GM12878 (cell line): Measurements from ENCODE around the gene RFX3. TPM values are rescaled to one million over a fixed set of nuclear protein-coding genes. Genes with fewer than 3 reads are reported as not detected.

Experiments
- ATAC-seq: fragments of 200-7000 bp; cut with Tn5 transposase; 3 replicates; pipeline ENCODE4 v1.9.1; 2020; ENCODE audit warnings: mild to moderate bottlenecking, moderate library complexity
- BruUV-seq: library from RNA; stranded (reverse); fragments of 400-500 nt; replicated peaks from 2 replicates; lab custom pipeline; 2021; lab: Mats Ljungman, UMichigan
- CTCF ChIA-PET: fragments of 300-600 bp; sonication (Branson Sonifier 250); formaldehyde crosslinking; extraction: SDS; loops from one replicate; lab custom pipeline; 2021; ENCODE audit warnings: inconsistent platforms; lab: Yijun Ruan, JAX
- POLR2A ChIA-PET: fragments of 350-600 bp; formaldehyde crosslinking; extraction: SDS; loops from one replicate; lab custom pipeline; 2021; ENCODE audit warnings: inconsistent platforms; lab: Charles Lee
- RAD21 ChIA-PET: fragments of 300-600 bp; sonication (Branson Sonifier 250); formaldehyde crosslinking; loops from one replicate; lab custom pipeline; 2023; ENCODE audit warnings: antibody characterized with exemption; ENCODE audit not compliant: unreplicated experiment; lab: Charles Lee
- SMC1A ChIA-PET: fragments of 300-600 bp; sonication (Branson Sonifier 250); formaldehyde crosslinking; loops from one replicate; lab custom pipeline; 2023; ENCODE audit not compliant: unreplicated experiment, uncharacterized antibody; lab: Charles Lee
- DNase-seq: peaks from one replicate; pipeline ENCODE4 v3.0.0-alpha.2; 2011; ENCODE audit warnings: low read depth, low spot score
- FAIRE-seq: peaks from 3 replicates; lab custom pipeline; 2011; peaks lifted over from hg19 to GRCh38; lab: Jason Lieb, UNC
- H2AFZ ChIP-seq: 2 replicates; pipeline ENCODE4 v1.6.0; 2011; ENCODE audit warnings: low read depth, low read length, control low read depth; ENCODE audit not compliant: control insufficient read depth
- H3K27ac ChIP-seq: 2 replicates; pipeline ENCODE4 v1.5.1; 2011; ENCODE audit warnings: control low read depth; ENCODE audit not compliant: control insufficient read depth, insufficient read depth
- H3K27me3 ChIP-seq, 2 experiments: replicated peaks in 1 of 2; 2 replicates each; pipeline versions ENCODE4 v1.6.0 to v1.6.1; 2011; ENCODE audit warnings: low read length in 1 of 2; ENCODE audit not compliant: control insufficient read depth in 2 of 2, insufficient read depth in 2 of 2
- H3K36me3 ChIP-seq, 2 experiments: 2 replicates each; pipeline ENCODE4 v1.5.1; 2011; ENCODE audit warnings: low read length in 1 of 2; ENCODE audit not compliant: control insufficient read depth in 2 of 2, insufficient read depth in 2 of 2
- H3K4me1 ChIP-seq: 2 replicates; pipeline ENCODE4 v1.6.1; 2011; ENCODE audit warnings: mild to moderate bottlenecking, low read length, moderate library complexity, mixed read lengths; ENCODE audit not compliant: control insufficient read depth, insufficient read depth
- H3K4me2 ChIP-seq: 2 replicates; pipeline ENCODE4 v1.6.0; 2011; ENCODE audit warnings: control low read depth; ENCODE audit not compliant: control insufficient read depth, insufficient read depth
- H3K4me3 ChIP-seq: fragments of 200-600 bp; sonication (generic); 2 replicates; pipeline ENCODE4 v1.5.1; 2016
- H3K79me2 ChIP-seq: 2 replicates; pipeline ENCODE4 v1.6.0; 2011; ENCODE audit warnings: low read length; ENCODE audit not compliant: control insufficient read depth, insufficient read depth
- H3K9ac ChIP-seq: 2 replicates; pipeline ENCODE4 v1.8.0; 2011; ENCODE audit warnings: low read length, control low read depth, mixed read lengths; ENCODE audit not compliant: control insufficient read depth, insufficient read depth
- H3K9me3 ChIP-seq: replicated peaks from 3 replicates; pipeline ENCODE4 v1.5.1; 2011; ENCODE audit warnings: mild to moderate bottlenecking, low read length; ENCODE audit not compliant: control insufficient read depth, insufficient read depth
- H4K20me1 ChIP-seq: 2 replicates; pipeline ENCODE4 v1.6.0; 2011; ENCODE audit not compliant: control insufficient read depth, insufficient read depth
- BACH1 ChIP-seq: fragments of 450-650 bp; IDR thresholded peaks from 2 replicates; pipeline ENCODE4 v1.6.1; 2017; ENCODE audit warnings: mild to moderate bottlenecking, borderline replicate concordance
- BCL11A ChIP-seq: IDR thresholded peaks from 2 replicates; pipeline ENCODE4 v1.6.1; 2011; ENCODE audit warnings: low read depth, low read length
- HDGF ChIP-seq: fragments of 450-650 bp; IDR thresholded peaks from 2 replicates; pipeline ENCODE4 v1.6.1; 2016; ENCODE audit warnings: antibody characterized with exemption
- SMAD5 ChIP-seq: IDR thresholded peaks from 2 replicates; pipeline ENCODE4 v1.6.1; 2016; ENCODE audit warnings: antibody characterized with exemption, low read depth
- ZNF217 ChIP-seq: fragments of 450-650 bp; IDR thresholded peaks from 2 replicates; pipeline ENCODE4 v1.6.1; 2017; ENCODE audit warnings: antibody characterized with exemption, mild to moderate bottlenecking
- ZNF384 ChIP-seq: IDR thresholded peaks from 2 replicates; pipeline ENCODE4 v1.6.1; 2012; ENCODE audit warnings: low read depth, mild to moderate bottlenecking, low read length, improper control_type of control experiment, borderline replicate concordance
- WGBS: methylation state at CpG from one replicate; pipeline ENCODE4 v1.1.6; 2016; ENCODE audit warnings: low lambda C conversion rate; ENCODE audit not compliant: insufficient replicate concordance, insufficient coverage; ENCODE audit errors: missing lambda C conversion rate; 5-methylcytosine and 5-hydroxymethylcytosine counted together
- in situ Hi-C: fragments of 300-500 bp; cut with MboI; formaldehyde crosslinking; loops from 9 replicates; pipeline ENCODE4 v1.14.3; 2018; ENCODE audit warnings: mixed read lengths
- intact Hi-C: fragments of 100-400 bp; cut with micrococcal nuclease; formaldehyde crosslinking; loops from one replicate; pipeline ENCODE4 v1.14.2; 2022; ENCODE audit not compliant: unreplicated experiment
- polyA plus RNA-seq, 11 experiments: library from polyadenylated mRNA; depleted of rRNA in 4 of 11; unstranded in 6 of 11; stranded (reverse) in 5 of 11; fragments of >200 nt; fragmentation: Nextera tagmentation in 4 of 11; fragmentation: Illumina TruSeq in 1 of 11; extraction: Ambion mirVana in 4 of 11; extraction: Trizol in 1 of 11; gene quantifications; 1 replicate in 1 of 11; 2 replicates in 10 of 11; pipeline versions ENCODE4 v1.2.1 to v1.2.3, GENCODE V29; 2011 to 2016; ENCODE audit warnings: inconsistent platforms in 2 of 11, missing spikeins in 2 of 11, low read depth in 1 of 11
- total RNA-seq, 4 experiments: library from RNA; depleted of rRNA in 3 of 4; stranded (reverse); fragments of >200 nt in 3 of 4; fragmentation: Illumina TruSeq in 1 of 4; extraction: Trizol in 1 of 4; gene quantifications; 2 replicates each; pipeline versions ENCODE4 v1.2.1 to v1.2.3, GENCODE V29; 2013 to 2021
- TF ChIP-seq, protein P1 (sequence below): fragments of 450-650 bp; IDR thresholded peaks from 2 replicates; pipeline ENCODE4 v1.6.1; 2016; ENCODE audit warnings: mild to moderate bottlenecking
- TF ChIP-seq, protein P2 (sequence below): fragments of 450-650 bp; IDR thresholded peaks from 2 replicates; pipeline ENCODE4 v1.6.1; 2017; ENCODE audit warnings: antibody characterized with exemption, mild to moderate bottlenecking, moderate library complexity
- TF ChIP-seq, protein P3 (sequence below): IDR thresholded peaks from 2 replicates; pipeline ENCODE4 v1.6.1; 2012; ENCODE audit warnings: low read depth, low read length, improper control_type of control experiment

Gene RFX3
- total and polyA plus RNA-seq, 10 of the 15 experiments (the other 5 are each of a cell fraction or from before 2014, with no cell fraction given): 1.2 to 26.4 (median 6.7) TPM

DNA sequence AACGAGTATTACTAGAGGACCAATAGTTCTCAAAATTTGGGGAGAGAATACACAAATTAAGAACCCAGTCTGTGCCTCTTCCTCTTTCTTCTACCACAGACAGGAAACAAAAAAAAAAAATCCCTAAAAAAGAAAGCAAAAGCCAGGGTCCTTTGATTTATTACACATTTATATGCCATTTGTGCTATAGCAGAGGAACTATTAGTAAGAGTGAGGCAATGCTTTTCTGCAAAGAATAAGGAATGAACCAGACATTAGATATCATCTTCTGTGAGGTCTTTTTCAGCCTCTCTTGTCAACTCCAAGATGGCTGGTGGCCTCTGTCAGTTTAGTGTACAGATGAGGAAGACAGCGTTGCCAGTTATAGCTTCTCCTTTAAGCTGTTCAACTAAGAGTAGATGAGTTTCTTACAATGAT, 127.6 kb downstream of the RFX3 start (continued):
- TF ChIP-seq, protein P1, sequence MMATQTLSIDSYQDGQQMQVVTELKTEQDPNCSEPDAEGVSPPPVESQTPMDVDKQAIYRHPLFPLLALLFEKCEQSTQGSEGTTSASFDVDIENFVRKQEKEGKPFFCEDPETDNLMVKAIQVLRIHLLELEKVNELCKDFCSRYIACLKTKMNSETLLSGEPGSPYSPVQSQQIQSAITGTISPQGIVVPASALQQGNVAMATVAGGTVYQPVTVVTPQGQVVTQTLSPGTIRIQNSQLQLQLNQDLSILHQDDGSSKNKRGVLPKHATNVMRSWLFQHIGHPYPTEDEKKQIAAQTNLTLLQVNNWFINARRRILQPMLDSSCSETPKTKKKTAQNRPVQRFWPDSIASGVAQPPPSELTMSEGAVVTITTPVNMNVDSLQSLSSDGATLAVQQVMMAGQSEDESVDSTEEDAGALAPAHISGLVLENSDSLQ: peak; percentile 54; the same call in 1 of the 2 replicates
- TF ChIP-seq ZNF384 (peak; percentile 54; the same call in 1 of the 2 replicates), BCL11A (0 out of 2 replicates have a peak, but pooled peaks have one; percentile 22)

- Histone ChIP-seq H3K27me3 (no peaks in the 10 kb centered on the region), H3K9me3 (no peaks in the 10 kb centered on the region; the same call in 2 of the 3 replicates), H3K4me2 (peak overlapping the region; percentile 75), H2AFZ (peak overlapping the region; percentile 46), H3K4me1 (peaks cover 3% of the 10 kb centered on the region; the same call in 1 of the 2 replicates), H3K9ac (no peak overlapping the region), H3K27ac (peak overlapping the region; percentile 74), H3K4me3 (peak overlapping the region; percentile 23; the same call in 1 of the 2 replicates), H4K20me1 (no peaks in the 10 kb centered on the region), H3K79me2 (no peaks in the 10 kb centered on the region; the same call in 1 of the 2 replicates), H3K36me3 (no peaks in the 10 kb centered on the region)
- TF ChIP-seq, protein P2, sequence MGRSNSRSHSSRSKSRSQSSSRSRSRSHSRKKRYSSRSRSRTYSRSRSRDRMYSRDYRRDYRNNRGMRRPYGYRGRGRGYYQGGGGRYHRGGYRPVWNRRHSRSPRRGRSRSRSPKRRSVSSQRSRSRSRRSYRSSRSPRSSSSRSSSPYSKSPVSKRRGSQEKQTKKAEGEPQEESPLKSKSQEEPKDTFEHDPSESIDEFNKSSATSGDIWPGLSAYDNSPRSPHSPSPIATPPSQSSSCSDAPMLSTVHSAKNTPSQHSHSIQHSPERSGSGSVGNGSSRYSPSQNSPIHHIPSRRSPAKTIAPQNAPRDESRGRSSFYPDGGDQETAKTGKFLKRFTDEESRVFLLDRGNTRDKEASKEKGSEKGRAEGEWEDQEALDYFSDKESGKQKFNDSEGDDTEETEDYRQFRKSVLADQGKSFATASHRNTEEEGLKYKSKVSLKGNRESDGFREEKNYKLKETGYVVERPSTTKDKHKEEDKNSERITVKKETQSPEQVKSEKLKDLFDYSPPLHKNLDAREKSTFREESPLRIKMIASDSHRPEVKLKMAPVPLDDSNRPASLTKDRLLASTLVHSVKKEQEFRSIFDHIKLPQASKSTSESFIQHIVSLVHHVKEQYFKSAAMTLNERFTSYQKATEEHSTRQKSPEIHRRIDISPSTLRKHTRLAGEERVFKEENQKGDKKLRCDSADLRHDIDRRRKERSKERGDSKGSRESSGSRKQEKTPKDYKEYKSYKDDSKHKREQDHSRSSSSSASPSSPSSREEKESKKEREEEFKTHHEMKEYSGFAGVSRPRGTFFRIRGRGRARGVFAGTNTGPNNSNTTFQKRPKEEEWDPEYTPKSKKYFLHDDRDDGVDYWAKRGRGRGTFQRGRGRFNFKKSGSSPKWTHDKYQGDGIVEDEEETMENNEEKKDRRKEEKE: no peak
- TF ChIP-seq BACH1 (no peak), SMAD5 (no peak), ZNF217 (0 out of 2 replicates have a peak, but pooled peaks have one; percentile 24), HDGF (no peak)
- TF ChIP-seq, protein P3, sequence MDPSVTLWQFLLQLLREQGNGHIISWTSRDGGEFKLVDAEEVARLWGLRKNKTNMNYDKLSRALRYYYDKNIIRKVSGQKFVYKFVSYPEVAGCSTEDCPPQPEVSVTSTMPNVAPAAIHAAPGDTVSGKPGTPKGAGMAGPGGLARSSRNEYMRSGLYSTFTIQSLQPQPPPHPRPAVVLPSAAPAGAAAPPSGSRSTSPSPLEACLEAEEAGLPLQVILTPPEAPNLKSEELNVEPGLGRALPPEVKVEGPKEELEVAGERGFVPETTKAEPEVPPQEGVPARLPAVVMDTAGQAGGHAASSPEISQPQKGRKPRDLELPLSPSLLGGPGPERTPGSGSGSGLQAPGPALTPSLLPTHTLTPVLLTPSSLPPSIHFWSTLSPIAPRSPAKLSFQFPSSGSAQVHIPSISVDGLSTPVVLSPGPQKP: no peak
- FAIRE-seq (no peak), DNase-seq (no peak), ATAC-seq (peak; percentile 75)
- RAD21 ChIA-PET: interaction anchor here (0.6 to 1.2 kb wide), 2 partner anchors 15 to 122 kb away, joined by 3 read pairs; no protein-coding TSS in a partner anchor
- in situ Hi-C loops: no loop called here
- CTCF ChIA-PET: interaction anchor here (1.3 kb wide), 1 partner anchor 43 kb away, joined by 4 read pairs; no protein-coding TSS in a partner anchor
- intact Hi-C loops: loop anchor here (2.0 to 5.0 kb wide), 2 partner anchors 97 to 130 kb away; partner anchors contain the start of gene RFX3
- no TSS peak for BruUV-seq
- WGBS: 23% methylated on average over 2 of the region's 2 CpGs
- SMC1A ChIA-PET: interaction anchor here (1.5 kb wide), 1 partner anchor 27 kb away, joined by 7 read pairs; no protein-coding TSS in a partner anchor
- POLR2A ChIA-PET: no interaction called here
Observed at GRCh38 chr9:3397766-3398165, 128.0 kb downstream of the RFX3 start.
